SK-N-SH treated with all-trans-retinoic acid at 6 μM for 48 hours (cell line): Measurements from ENCODE around the gene GLI2.

Experiments used
- CSDC2 ChIP-seq: fragments of 250-450 bp; sonication (Bioruptor Pico); IDR thresholded peaks from 2 replicates; pipeline ENCODE4 v1.5.0; 2020; ENCODE audit warnings: mild to moderate bottlenecking, moderate library complexity
- PPARA ChIP-seq: fragments of 250-450 bp; sonication (Bioruptor Pico); IDR thresholded peaks from 2 replicates; pipeline ENCODE4 v1.5.0; 2020; ENCODE audit warnings: mild to moderate bottlenecking, borderline replicate concordance
- SNAI2 ChIP-seq: fragments of 250-450 bp; sonication (Bioruptor Pico); IDR thresholded peaks from 2 replicates; pipeline ENCODE4 v1.5.0; 2020; ENCODE audit warnings: mild to moderate bottlenecking, moderate library complexity
- TCF4 ChIP-seq: fragments of 250-450 bp; sonication (Bioruptor Pico); IDR thresholded peaks from 2 replicates; pipeline ENCODE4 v1.8.0; 2021; ENCODE audit warnings: mild to moderate bottlenecking, moderate library complexity, borderline replicate concordance
- ZNF565 ChIP-seq: fragments of 450-650 bp; formaldehyde crosslinking; conservative IDR thresholded peaks from 2 replicates; pipeline ENCODE4 v1.5.0; 2020; ENCODE audit warnings: low read depth, mild to moderate bottlenecking, moderate library complexity
- TF ChIP-seq, protein P1 (sequence below): fragments of 250-450 bp; sonication (Bioruptor Pico); IDR thresholded peaks from 2 replicates; pipeline ENCODE4 v1.8.0; 2020; ENCODE audit warnings: mild to moderate bottlenecking, moderate library complexity, borderline replicate concordance
- TF ChIP-seq, protein P2 (sequence below): fragments of 250-450 bp; sonication (Bioruptor Pico); IDR thresholded peaks from 2 replicates; pipeline ENCODE4 v1.8.0; 2021; ENCODE audit warnings: low read depth, mild to moderate bottlenecking, moderate library complexity, borderline replicate concordance

DNA sequence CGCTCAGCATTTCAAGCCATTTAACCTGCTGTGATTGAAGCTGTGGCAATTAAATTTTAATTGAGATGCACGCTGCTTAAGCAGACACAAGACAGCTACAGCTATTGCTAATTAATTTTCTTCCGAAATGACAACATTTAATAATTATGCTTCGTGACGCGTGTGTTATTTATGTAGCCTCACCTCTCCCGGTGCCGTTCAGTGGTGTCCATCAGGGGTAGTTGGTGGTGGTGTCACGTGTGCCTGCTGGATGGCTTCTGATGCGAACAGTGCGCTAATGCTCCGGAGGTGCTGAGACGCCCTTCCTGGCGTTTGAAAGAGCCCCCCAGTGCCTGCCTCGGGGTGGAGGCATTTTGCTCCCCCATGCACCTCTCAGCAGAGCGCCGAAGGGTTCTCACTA, 39.5 kb downstream of the GLI2 start:
- TF ChIP-seq TCF4 (CRISPR knock-in tag): no peak
- no peak for TF ChIP-seq SNAI2 (CRISPR knock-in tag)
- TF ChIP-seq, protein P1, sequence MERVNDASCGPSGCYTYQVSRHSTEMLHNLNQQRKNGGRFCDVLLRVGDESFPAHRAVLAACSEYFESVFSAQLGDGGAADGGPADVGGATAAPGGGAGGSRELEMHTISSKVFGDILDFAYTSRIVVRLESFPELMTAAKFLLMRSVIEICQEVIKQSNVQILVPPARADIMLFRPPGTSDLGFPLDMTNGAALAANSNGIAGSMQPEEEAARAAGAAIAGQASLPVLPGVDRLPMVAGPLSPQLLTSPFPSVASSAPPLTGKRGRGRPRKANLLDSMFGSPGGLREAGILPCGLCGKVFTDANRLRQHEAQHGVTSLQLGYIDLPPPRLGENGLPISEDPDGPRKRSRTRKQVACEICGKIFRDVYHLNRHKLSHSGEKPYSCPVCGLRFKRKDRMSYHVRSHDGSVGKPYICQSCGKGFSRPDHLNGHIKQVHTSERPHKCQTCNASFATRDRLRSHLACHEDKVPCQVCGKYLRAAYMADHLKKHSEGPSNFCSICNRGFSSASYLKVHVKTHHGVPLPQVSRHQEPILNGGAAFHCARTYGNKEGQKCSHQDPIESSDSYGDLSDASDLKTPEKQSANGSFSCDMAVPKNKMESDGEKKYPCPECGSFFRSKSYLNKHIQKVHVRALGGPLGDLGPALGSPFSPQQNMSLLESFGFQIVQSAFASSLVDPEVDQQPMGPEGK (CRISPR knock-in tag): no peak
- no peak for TF ChIP-seq PPARA (CRISPR knock-in tag)
- TF ChIP-seq, protein P2, sequence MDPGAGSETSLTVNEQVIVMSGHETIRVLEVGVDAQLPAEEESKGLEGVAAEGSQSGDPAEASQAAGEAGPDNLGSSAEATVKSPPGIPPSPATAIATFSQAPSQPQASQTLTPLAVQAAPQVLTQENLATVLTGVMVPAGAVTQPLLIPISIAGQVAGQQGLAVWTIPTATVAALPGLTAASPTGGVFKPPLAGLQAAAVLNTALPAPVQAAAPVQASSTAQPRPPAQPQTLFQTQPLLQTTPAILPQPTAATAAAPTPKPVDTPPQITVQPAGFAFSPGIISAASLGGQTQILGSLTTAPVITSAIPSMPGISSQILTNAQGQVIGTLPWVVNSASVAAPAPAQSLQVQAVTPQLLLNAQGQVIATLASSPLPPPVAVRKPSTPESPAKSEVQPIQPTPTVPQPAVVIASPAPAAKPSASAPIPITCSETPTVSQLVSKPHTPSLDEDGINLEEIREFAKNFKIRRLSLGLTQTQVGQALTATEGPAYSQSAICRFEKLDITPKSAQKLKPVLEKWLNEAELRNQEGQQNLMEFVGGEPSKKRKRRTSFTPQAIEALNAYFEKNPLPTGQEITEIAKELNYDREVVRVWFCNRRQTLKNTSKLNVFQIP (CRISPR knock-in tag): no peak
- TF ChIP-seq ZNF565: no peak
- no peak for TF ChIP-seq CSDC2 (CRISPR knock-in tag)
